Activated CD8-positive, alpha-beta memory T cell treated with anti-CD3 and anti-CD28 coated beads for 36 hours (primary cell): ENCODE results near the gene TMEM245. TPM values are rescaled to one million over a fixed set of nuclear protein-coding genes. Genes with fewer than 3 reads are reported as not detected.
"Not testable (repeated sequence)": the region's sequence is repeated elsewhere in the genome, so short reads cannot be mapped to it uniquely, and the experiment has no call there.

Source experiments
- CTCF ChIA-PET: fragments of 350-600 bp; sonication (Branson Sonifier 250); formaldehyde crosslinking; loops from one replicate; lab custom pipeline; 2021; ENCODE audit warnings: antibody characterized with exemption; lab: Charles Lee
- POLR2A ChIA-PET: fragments of 350-600 bp; sonication (Branson Sonifier 250); formaldehyde crosslinking; loops from one replicate; lab custom pipeline; 2021; ENCODE audit warnings: antibody characterized with exemption; lab: Charles Lee
- total RNA-seq, 2 experiments: library from RNA; stranded (reverse); gene quantifications; one replicate each; pipeline ENCODE4 v1.2.3, GENCODE V29; 2021

Gene TMEM245
- total RNA-seq, 2 experiments from 2014 or later = 32.0 to 32.6 TPM

DNA sequence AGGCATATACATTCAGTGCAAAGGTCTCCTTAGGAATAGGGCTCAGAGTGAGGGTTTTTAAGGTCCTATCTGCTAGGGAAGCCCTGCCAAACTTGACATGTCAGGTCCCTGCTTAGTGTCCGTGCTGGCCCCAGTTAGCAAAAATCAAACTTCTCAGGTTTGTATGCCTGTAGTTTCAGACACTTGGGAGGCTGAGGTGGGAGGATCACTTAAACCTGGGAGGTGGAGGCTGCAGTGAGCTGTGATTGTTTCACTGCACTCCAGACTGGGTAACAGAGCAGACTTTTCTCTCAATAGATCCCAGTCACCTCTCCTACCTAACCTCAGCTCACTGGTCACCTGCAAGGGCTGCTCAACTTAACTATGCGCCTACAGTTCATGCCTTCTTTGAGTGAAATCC, 18.7 kb upstream of the TMEM245 start:
- ChIA-PET CTCF (no interaction called here), POLR2A (no interaction called here)

GRCh38 chr9:109134167-109134578, 14.4 kb upstream of the TMEM245 start:
- CTCF ChIA-PET = interaction anchor here (0.7 kb wide), 1 partner anchor 997 kb away, joined by 4 read pairs; no protein-coding TSS in a partner anchor
- POLR2A ChIA-PET = no interaction called here

DNA sequence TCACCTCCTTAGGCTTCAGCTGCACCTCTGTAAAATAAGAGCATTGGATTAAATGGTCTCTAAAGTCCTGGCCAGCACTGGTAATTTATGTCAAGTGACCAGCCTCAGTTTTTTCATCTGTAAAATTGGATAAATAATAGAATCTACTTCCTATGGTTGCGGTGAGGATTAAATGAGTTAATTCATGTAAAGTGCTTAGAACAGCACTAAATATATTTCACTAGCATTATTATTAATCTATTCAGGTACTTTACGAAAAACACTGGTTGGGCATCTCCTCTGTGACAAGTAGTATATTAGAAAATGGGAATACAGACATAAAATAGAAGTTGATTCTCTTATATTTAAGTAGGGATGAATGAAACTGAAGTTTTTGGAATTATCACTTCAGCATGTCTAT, 13.8 kb upstream of the TMEM245 start:
- CTCF ChIA-PET = no interaction called here

GRCh38 chr9:109132567-109133021, 12.8 kb upstream of the TMEM245 start:
- ChIA-PET POLR2A (no interaction called here), CTCF (no interaction called here)

More for the DNA sequence above, 13.8 kb upstream of the TMEM245 start:
- POLR2A ChIA-PET = no interaction called here

GRCh38 chr9:109129470-109130197, 9.9 kb upstream of the TMEM245 start:
- CTCF ChIA-PET = interaction anchor here (0.6 kb wide), 1 partner anchor 340 kb away, joined by 3 read pairs; no protein-coding TSS in a partner anchor

GRCh38 chr9:109126671-109127070, 6.9 kb upstream of the TMEM245 start:
- CTCF ChIA-PET, POLR2A ChIA-PET: not testable (repeated sequence)

More at GRCh38 chr9:109129470-109130197, 9.9 kb upstream of the TMEM245 start:
- POLR2A ChIA-PET = no interaction called here

- CTCF ChIA-PET = no interaction called here
- POLR2A ChIA-PET = no interaction called here
Measured at GRCh38 chr9:109124121-109124520, 4.4 kb upstream of the TMEM245 start.

DNA sequence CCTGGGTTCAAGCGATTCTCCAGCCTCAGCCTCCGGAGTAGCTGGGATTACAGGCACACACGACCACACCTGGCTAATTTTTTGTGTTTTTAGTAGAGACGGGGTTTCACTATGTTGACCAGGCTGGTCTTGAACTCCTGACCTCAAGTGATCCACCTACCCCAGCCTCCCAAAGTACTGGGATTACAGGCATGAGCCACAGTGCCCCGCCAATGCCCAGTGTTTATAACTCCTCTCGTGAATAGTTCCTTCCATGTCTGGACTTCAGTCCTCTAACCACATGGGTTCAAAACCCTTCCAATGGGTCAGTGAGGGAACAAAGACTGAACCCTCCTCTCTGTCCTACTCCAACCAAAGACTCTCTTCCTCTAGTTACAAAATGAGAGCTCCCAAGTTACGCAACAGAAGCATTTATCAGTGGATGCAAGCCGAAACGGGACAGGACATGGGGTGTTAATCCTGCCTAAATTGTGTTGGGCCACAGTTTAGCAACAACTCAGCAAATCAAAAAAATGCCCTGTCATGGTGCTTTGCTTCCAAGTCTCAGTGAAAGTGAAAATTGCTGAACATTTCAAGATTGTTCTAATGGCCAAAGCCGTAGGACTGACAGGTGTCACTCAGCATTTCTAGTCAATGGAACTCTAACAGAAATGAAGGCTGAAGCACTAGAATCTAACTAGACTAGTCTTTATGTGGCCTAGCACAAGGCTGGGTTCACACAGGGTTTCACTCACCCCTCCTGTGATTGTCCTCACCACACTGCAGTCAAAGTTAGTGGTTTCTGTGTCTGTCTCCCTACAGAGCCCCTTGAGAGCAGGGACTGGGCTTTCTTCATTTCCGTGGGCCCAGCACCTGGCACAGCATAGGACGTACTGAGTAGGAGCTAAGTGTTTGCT, 3.2 kb upstream of the TMEM245 start:
- CTCF ChIA-PET = no interaction called here
- POLR2A ChIA-PET = no interaction called here

- POLR2A ChIA-PET = no interaction called here
Measured at GRCh38 chr9:109121232-109121796, 1.6 kb upstream of the TMEM245 start.

DNA sequence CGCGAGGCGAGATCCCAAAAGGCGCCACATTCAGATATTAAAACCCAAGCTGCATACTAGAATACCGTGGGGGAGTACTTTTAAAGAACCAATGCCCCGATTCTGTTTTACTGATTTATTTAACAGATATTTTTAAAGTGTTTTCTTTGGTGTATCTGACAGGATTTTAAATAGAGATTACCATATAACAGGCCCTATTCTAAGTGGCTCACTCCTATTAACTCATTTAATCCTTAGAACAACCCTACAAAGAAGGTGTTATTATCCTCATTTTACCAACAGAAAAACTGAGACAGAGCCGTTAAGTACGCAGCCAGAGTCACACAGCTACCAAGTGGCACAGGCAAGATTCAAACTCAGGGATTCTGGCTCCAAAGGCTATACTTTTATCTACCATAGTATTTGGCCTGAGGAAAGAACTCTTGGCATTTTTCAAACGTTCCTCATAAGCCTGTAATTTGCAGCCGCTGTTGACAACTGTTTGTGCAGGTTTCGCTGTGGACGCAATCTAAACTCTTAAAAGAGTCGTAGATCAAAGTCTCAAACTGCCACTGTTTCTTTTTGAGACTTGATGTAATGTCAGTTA, 550 bp upstream of the TMEM245 start:
- POLR2A ChIA-PET = interaction anchor here (0.7 to 1.2 kb wide), 3 partner anchors 78 to 110 kb away, joined by 3 to 5 read pairs (median 3); no protein-coding TSS in a partner anchor
- CTCF ChIA-PET = no interaction called here

More at GRCh38 chr9:109121232-109121796, 1.6 kb upstream of the TMEM245 start:
- CTCF ChIA-PET = no interaction called here

GRCh38 chr9:109118808-109119438, 824 bp downstream of the TMEM245 start:
- POLR2A ChIA-PET = interaction anchor here (0.7 to 1.5 kb wide), 5 partner anchors 10 to 105 kb away, joined by 3 to 6 read pairs (median 3); no protein-coding TSS in a partner anchor
- CTCF ChIA-PET = no interaction called here

DNA sequence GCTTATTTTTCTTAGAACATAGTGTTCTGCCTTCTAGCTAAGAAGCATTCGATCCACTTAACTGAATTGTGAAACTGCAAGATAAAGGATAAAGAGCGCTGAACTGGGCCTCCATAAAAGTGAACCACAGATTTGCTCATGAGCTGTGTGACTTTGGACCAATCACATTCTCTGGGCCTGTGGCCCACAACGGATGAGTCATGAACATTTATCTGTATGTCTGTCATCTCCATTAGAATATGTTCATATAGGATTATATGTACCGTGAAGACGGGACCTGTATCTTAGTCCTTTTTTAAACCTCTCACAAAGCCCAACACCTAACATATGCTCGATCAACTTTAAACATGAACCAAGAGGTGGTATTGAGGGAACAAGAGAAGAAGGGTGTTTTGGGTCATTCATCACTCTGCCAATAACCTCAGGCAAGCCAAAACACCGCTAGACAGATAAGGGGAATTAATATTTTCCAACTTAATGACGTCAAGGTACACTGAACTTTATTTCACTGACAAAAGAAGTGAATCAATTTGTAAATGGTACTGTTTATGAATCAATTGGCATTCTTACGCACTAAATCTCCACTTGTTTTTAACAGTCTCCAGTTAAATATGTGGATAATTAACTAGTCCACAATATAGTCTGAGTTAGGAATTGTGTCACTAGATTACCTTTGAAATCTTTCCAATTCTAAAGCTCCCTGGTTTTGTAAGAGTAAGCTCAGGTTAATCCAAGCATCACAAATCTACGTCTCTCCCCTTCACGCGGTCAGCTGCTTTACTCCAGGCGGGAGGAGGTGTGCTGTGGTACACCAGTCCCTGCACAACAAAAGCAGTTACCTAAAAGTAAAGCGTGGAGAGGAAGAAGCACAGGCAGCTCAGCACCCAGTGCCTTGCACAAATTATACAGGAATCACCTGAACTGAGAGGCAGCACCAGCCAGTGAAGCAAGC, 1.6 kb downstream of the TMEM245 start:
- ChIA-PET POLR2A (interaction anchor here (1.2 to 1.5 kb wide), 3 partner anchors 9 to 48 kb away, joined by 3 to 6 read pairs (median 4); no protein-coding TSS in a partner anchor), CTCF (no interaction called here)

GRCh38 chr9:109115931-109116526, 3.7 kb downstream of the TMEM245 start:
- CTCF ChIA-PET = no interaction called here
- POLR2A ChIA-PET = no interaction called here

GRCh38 chr9:109114670-109115069, 5.1 kb downstream of the TMEM245 start:
- POLR2A ChIA-PET = no interaction called here
- CTCF ChIA-PET = no interaction called here

- ChIA-PET POLR2A (no interaction called here), CTCF (no interaction called here)
Measured at GRCh38 chr9:109113892-109114609, 5.7 kb downstream of the TMEM245 start.

DNA sequence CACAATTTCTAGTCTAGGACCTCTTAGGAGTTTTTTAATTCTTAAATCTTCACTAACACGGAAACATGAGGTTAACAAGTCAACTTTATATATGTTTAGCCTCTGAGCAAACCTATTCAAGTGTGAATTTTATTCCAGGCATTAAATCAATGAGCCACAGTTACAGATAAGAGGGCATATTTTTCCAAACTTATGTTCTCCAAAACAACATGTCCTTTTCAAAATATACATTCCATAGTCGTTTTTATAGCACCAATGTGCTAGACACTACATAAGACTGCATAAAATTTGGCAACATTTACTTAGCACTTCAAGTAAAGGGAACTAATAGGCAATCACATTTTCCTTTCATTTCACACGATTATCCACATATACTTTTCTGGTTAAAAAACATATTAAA, 6.5 kb downstream of the TMEM245 start:
- CTCF ChIA-PET = no interaction called here
- POLR2A ChIA-PET = no interaction called here
